GM12878 (cell line): Measurements from ENCODE around the gene ADM. TPM values are rescaled to one million over a fixed set of nuclear protein-coding genes. Genes with fewer than 3 reads are reported as not detected.

Experiments used
- ATAC-seq: fragments of 200-7000 bp; cut with Tn5 transposase; 3 replicates; pipeline ENCODE4 v1.9.1; 2020; ENCODE audit warnings: mild to moderate bottlenecking, moderate library complexity
- BruUV-seq: library from RNA; stranded (reverse); fragments of 400-500 nt; replicated peaks from 2 replicates; lab custom pipeline; 2021; lab: Mats Ljungman, UMichigan
- CTCF ChIA-PET: fragments of 300-600 bp; sonication (Branson Sonifier 250); formaldehyde crosslinking; extraction: SDS; loops from one replicate; lab custom pipeline; 2021; ENCODE audit warnings: inconsistent platforms; lab: Yijun Ruan, JAX
- POLR2A ChIA-PET: fragments of 350-600 bp; formaldehyde crosslinking; extraction: SDS; loops from one replicate; lab custom pipeline; 2021; ENCODE audit warnings: inconsistent platforms; lab: Charles Lee
- RAD21 ChIA-PET: fragments of 300-600 bp; sonication (Branson Sonifier 250); formaldehyde crosslinking; loops from one replicate; lab custom pipeline; 2023; ENCODE audit warnings: antibody characterized with exemption; ENCODE audit not compliant: unreplicated experiment; lab: Charles Lee
- SMC1A ChIA-PET: fragments of 300-600 bp; sonication (Branson Sonifier 250); formaldehyde crosslinking; loops from one replicate; lab custom pipeline; 2023; ENCODE audit not compliant: unreplicated experiment, uncharacterized antibody; lab: Charles Lee
- DNase-seq: peaks from one replicate; pipeline ENCODE4 v3.0.0-alpha.2; 2011; ENCODE audit warnings: low read depth, low spot score
- FAIRE-seq: peaks from 3 replicates; lab custom pipeline; 2011; peaks lifted over from hg19 to GRCh38; lab: Jason Lieb, UNC
- H2AFZ ChIP-seq: 2 replicates; pipeline ENCODE4 v1.6.0; 2011; ENCODE audit warnings: low read depth, low read length, control low read depth; ENCODE audit not compliant: control insufficient read depth
- H3K27ac ChIP-seq: 2 replicates; pipeline ENCODE4 v1.5.1; 2011; ENCODE audit warnings: control low read depth; ENCODE audit not compliant: control insufficient read depth, insufficient read depth
- H3K27me3 ChIP-seq, 2 experiments: replicated peaks in 1 of 2; 2 replicates each; pipeline versions ENCODE4 v1.6.0 to v1.6.1; 2011; ENCODE audit warnings: low read length in 1 of 2; ENCODE audit not compliant: control insufficient read depth in 2 of 2, insufficient read depth in 2 of 2
- H3K36me3 ChIP-seq, 2 experiments: 2 replicates each; pipeline ENCODE4 v1.5.1; 2011; ENCODE audit warnings: low read length in 1 of 2; ENCODE audit not compliant: control insufficient read depth in 2 of 2, insufficient read depth in 2 of 2
- H3K4me1 ChIP-seq: 2 replicates; pipeline ENCODE4 v1.6.1; 2011; ENCODE audit warnings: mild to moderate bottlenecking, low read length, moderate library complexity, mixed read lengths; ENCODE audit not compliant: control insufficient read depth, insufficient read depth
- H3K4me2 ChIP-seq: 2 replicates; pipeline ENCODE4 v1.6.0; 2011; ENCODE audit warnings: control low read depth; ENCODE audit not compliant: control insufficient read depth, insufficient read depth
- H3K4me3 ChIP-seq: fragments of 200-600 bp; sonication (generic); 2 replicates; pipeline ENCODE4 v1.5.1; 2016
- H3K79me2 ChIP-seq: 2 replicates; pipeline ENCODE4 v1.6.0; 2011; ENCODE audit warnings: low read length; ENCODE audit not compliant: control insufficient read depth, insufficient read depth
- H3K9ac ChIP-seq: 2 replicates; pipeline ENCODE4 v1.8.0; 2011; ENCODE audit warnings: low read length, control low read depth, mixed read lengths; ENCODE audit not compliant: control insufficient read depth, insufficient read depth
- H3K9me3 ChIP-seq: replicated peaks from 3 replicates; pipeline ENCODE4 v1.5.1; 2011; ENCODE audit warnings: mild to moderate bottlenecking, low read length; ENCODE audit not compliant: control insufficient read depth, insufficient read depth
- H4K20me1 ChIP-seq: 2 replicates; pipeline ENCODE4 v1.6.0; 2011; ENCODE audit not compliant: control insufficient read depth, insufficient read depth
- ASH2L ChIP-seq: fragments of 300-600, 200-600 bp; sonication (generic); IDR thresholded peaks from 2 replicates; pipeline ENCODE4 v1.6.1; 2017; ENCODE audit warnings: low read depth, mild to moderate bottlenecking, borderline replicate concordance
- CHD2 ChIP-seq: IDR thresholded peaks from 2 replicates; pipeline ENCODE4 v1.6.1; 2011; ENCODE audit warnings: low read depth, low read length, improper control_type of control experiment, borderline replicate concordance
- HDAC2 ChIP-seq: fragments of 200-600 bp; sonication (generic); IDR thresholded peaks from 2 replicates; pipeline ENCODE4 v1.6.1; 2017
- HDAC6 ChIP-seq: fragments of 200-600 bp; sonication (generic); IDR thresholded peaks from one replicate; pipeline ENCODE4 v1.8.0; 2017; ENCODE audit warnings: antibody characterized with exemption; ENCODE audit not compliant: unreplicated experiment
- JUND ChIP-seq: IDR thresholded peaks from 2 replicates; pipeline ENCODE4 v1.6.1; 2012; ENCODE audit warnings: low read depth, mild to moderate bottlenecking, low read length, improper control_type of control experiment, moderate library complexity
- RB1 ChIP-seq: fragments of 450-650 bp; formaldehyde crosslinking; IDR thresholded peaks from 2 replicates; pipeline ENCODE4 v1.6.1; 2017; ENCODE audit warnings: mild to moderate bottlenecking, borderline replicate concordance
- SMAD1 ChIP-seq: fragments of 450-650 bp; IDR thresholded peaks from 2 replicates; pipeline ENCODE4 v1.6.1; 2018; ENCODE audit warnings: mild to moderate bottlenecking, low read depth; ENCODE audit not compliant: partially characterized antibody
- ZBED1 ChIP-seq: IDR thresholded peaks from 2 replicates; pipeline ENCODE4 v1.6.1; 2016; ENCODE audit warnings: borderline replicate concordance
- ZNF217 ChIP-seq: fragments of 450-650 bp; IDR thresholded peaks from 2 replicates; pipeline ENCODE4 v1.6.1; 2017; ENCODE audit warnings: antibody characterized with exemption, mild to moderate bottlenecking
- ZNF274 ChIP-seq: IDR thresholded peaks from one replicate; pipeline ENCODE4 v1.8.0; 2011; ENCODE audit not compliant: insufficient read length, insufficient read depth
- ZNF384 ChIP-seq: IDR thresholded peaks from 2 replicates; pipeline ENCODE4 v1.6.1; 2012; ENCODE audit warnings: low read depth, mild to moderate bottlenecking, low read length, improper control_type of control experiment, borderline replicate concordance
- WGBS: methylation state at CpG from one replicate; pipeline ENCODE4 v1.1.6; 2016; ENCODE audit warnings: low lambda C conversion rate; ENCODE audit not compliant: insufficient replicate concordance, insufficient coverage; ENCODE audit errors: missing lambda C conversion rate; 5-methylcytosine and 5-hydroxymethylcytosine counted together
- in situ Hi-C: fragments of 300-500 bp; cut with MboI; formaldehyde crosslinking; loops from 9 replicates; pipeline ENCODE4 v1.14.3; 2018; ENCODE audit warnings: mixed read lengths
- intact Hi-C: fragments of 100-400 bp; cut with micrococcal nuclease; formaldehyde crosslinking; loops from one replicate; pipeline ENCODE4 v1.14.2; 2022; ENCODE audit not compliant: unreplicated experiment
- polyA plus RNA-seq, 11 experiments: library from polyadenylated mRNA; depleted of rRNA in 4 of 11; unstranded in 6 of 11; stranded (reverse) in 5 of 11; fragments of >200 nt; fragmentation: Nextera tagmentation in 4 of 11; fragmentation: Illumina TruSeq in 1 of 11; extraction: Ambion mirVana in 4 of 11; extraction: Trizol in 1 of 11; gene quantifications; 1 replicate in 1 of 11; 2 replicates in 10 of 11; pipeline versions ENCODE4 v1.2.1 to v1.2.3, GENCODE V29; 2011 to 2016; ENCODE audit warnings: inconsistent platforms in 2 of 11, missing spikeins in 2 of 11, low read depth in 1 of 11
- total RNA-seq, 4 experiments: library from RNA; depleted of rRNA in 3 of 4; stranded (reverse); fragments of >200 nt in 3 of 4; fragmentation: Illumina TruSeq in 1 of 4; extraction: Trizol in 1 of 4; gene quantifications; 2 replicates each; pipeline versions ENCODE4 v1.2.1 to v1.2.3, GENCODE V29; 2013 to 2021
- TF ChIP-seq, protein P1 (sequence below): fragments of 450-650 bp; IDR thresholded peaks from 2 replicates; pipeline ENCODE4 v1.6.1; 2017; ENCODE audit warnings: low read depth, mild to moderate bottlenecking, moderate library complexity
- TF ChIP-seq, protein P2 (sequence below): fragments of 450-650 bp; formaldehyde crosslinking; IDR thresholded peaks from 2 replicates; pipeline ENCODE4 v1.4.0; 2020; ENCODE audit warnings: mild to moderate bottlenecking, moderate library complexity
- TF ChIP-seq, protein P3 (sequence below): IDR thresholded peaks from 2 replicates; pipeline ENCODE4 v1.6.1; 2012; ENCODE audit warnings: improper control_type of control experiment, low read depth, low read length; ENCODE audit not compliant: insufficient replicate concordance

The ADM gene
- total and polyA plus RNA-seq, 10 of the 15 experiments (the other 5 are each of a cell fraction or from before 2014, with no cell fraction given), result 0.11 to 4.2 (median 0.21) TPM; not detected in 7

DNA sequence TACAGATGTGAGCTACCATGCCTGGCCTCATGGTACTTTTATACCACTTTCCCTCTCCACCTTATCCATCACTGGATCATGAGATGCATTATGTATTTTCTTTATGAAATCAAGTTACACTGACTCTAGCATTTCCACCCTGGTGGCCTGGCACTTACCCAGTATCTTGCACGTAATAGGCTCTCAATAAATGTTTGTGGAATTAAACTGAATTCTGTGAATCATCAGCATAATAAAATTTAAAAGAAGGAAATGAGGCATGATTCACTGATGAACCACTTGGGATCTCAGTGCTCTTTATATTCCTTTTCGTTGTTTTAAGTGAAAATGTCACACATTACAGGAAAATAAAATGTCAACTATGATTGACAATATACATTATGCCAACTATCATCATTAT, 25.1 kb downstream of the ADM start:
- Histone ChIP-seq H3K27me3 (0 out of 4 replicates have a peak, but pooled peaks cover 0 to 1% of the 10 kb centered on the region in 2 experiments), H3K9me3 (no peaks in the 10 kb centered on the region), H3K27ac (no peak overlapping the region), H4K20me1 (no peaks in the 10 kb centered on the region), H3K4me3 (no peak overlapping the region), H3K4me2 (no peak overlapping the region), H2AFZ (no peak overlapping the region), H3K9ac (no peak overlapping the region), H3K79me2 (no peaks in the 10 kb centered on the region), H3K36me3 (no peaks in the 10 kb centered on the region), H3K4me1 (no peaks in the 10 kb centered on the region)
- intact Hi-C loops (no loop called here), in situ Hi-C loops (loop anchor here (10.0 kb wide), 1 partner anchor 565 kb away; no protein-coding TSS in a partner anchor)
- ChIA-PET POLR2A (no interaction called here), SMC1A (no interaction called here), RAD21 (no interaction called here), CTCF (interaction anchor here (1.1 kb wide), 1 partner anchor 121 kb away, joined by 5 read pairs; no protein-coding TSS in a partner anchor)
- ATAC-seq (no peak), DNase-seq (no peak), FAIRE-seq (no peak)
- no TSS peak for BruUV-seq
- 18% methylated on average over 2 of the region's 2 CpGs for WGBS
- TF ChIP-seq HDAC2 (no peak), ASH2L (no peak), HDAC6 (no peak), ZBED1 (no peak), CHD2 (no peak), RB1 (no peak), ZNF384 (no peak), SMAD1 (no peak), ZNF274 (no peak), JUND (no peak), ZNF217 (no peak)
- TF ChIP-seq, protein P1, sequence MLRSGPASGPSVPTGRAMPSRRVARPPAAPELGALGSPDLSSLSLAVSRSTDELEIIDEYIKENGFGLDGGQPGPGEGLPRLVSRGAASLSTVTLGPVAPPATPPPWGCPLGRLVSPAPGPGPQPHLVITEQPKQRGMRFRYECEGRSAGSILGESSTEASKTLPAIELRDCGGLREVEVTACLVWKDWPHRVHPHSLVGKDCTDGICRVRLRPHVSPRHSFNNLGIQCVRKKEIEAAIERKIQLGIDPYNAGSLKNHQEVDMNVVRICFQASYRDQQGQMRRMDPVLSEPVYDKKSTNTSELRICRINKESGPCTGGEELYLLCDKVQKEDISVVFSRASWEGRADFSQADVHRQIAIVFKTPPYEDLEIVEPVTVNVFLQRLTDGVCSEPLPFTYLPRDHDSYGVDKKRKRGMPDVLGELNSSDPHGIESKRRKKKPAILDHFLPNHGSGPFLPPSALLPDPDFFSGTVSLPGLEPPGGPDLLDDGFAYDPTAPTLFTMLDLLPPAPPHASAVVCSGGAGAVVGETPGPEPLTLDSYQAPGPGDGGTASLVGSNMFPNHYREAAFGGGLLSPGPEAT, result no peak
- TF ChIP-seq, protein P2, sequence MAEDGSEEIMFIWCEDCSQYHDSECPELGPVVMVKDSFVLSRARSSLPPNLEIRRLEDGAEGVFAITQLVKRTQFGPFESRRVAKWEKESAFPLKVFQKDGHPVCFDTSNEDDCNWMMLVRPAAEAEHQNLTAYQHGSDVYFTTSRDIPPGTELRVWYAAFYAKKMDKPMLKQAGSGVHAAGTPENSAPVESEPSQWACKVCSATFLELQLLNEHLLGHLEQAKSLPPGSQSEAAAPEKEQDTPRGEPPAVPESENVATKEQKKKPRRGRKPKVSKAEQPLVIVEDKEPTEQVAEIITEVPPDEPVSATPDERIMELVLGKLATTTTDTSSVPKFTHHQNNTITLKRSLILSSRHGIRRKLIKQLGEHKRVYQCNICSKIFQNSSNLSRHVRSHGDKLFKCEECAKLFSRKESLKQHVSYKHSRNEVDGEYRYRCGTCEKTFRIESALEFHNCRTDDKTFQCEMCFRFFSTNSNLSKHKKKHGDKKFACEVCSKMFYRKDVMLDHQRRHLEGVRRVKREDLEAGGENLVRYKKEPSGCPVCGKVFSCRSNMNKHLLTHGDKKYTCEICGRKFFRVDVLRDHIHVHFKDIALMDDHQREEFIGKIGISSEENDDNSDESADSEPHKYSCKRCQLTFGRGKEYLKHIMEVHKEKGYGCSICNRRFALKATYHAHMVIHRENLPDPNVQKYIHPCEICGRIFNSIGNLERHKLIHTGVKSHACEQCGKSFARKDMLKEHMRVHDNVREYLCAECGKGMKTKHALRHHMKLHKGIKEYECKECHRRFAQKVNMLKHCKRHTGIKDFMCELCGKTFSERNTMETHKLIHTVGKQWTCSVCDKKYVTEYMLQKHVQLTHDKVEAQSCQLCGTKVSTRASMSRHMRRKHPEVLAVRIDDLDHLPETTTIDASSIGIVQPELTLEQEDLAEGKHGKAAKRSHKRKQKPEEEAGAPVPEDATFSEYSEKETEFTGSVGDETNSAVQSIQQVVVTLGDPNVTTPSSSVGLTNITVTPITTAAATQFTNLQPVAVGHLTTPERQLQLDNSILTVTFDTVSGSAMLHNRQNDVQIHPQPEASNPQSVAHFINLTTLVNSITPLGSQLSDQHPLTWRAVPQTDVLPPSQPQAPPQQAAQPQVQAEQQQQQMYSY (CRISPR knock-in tag), result no peak
- TF ChIP-seq, protein P3, sequence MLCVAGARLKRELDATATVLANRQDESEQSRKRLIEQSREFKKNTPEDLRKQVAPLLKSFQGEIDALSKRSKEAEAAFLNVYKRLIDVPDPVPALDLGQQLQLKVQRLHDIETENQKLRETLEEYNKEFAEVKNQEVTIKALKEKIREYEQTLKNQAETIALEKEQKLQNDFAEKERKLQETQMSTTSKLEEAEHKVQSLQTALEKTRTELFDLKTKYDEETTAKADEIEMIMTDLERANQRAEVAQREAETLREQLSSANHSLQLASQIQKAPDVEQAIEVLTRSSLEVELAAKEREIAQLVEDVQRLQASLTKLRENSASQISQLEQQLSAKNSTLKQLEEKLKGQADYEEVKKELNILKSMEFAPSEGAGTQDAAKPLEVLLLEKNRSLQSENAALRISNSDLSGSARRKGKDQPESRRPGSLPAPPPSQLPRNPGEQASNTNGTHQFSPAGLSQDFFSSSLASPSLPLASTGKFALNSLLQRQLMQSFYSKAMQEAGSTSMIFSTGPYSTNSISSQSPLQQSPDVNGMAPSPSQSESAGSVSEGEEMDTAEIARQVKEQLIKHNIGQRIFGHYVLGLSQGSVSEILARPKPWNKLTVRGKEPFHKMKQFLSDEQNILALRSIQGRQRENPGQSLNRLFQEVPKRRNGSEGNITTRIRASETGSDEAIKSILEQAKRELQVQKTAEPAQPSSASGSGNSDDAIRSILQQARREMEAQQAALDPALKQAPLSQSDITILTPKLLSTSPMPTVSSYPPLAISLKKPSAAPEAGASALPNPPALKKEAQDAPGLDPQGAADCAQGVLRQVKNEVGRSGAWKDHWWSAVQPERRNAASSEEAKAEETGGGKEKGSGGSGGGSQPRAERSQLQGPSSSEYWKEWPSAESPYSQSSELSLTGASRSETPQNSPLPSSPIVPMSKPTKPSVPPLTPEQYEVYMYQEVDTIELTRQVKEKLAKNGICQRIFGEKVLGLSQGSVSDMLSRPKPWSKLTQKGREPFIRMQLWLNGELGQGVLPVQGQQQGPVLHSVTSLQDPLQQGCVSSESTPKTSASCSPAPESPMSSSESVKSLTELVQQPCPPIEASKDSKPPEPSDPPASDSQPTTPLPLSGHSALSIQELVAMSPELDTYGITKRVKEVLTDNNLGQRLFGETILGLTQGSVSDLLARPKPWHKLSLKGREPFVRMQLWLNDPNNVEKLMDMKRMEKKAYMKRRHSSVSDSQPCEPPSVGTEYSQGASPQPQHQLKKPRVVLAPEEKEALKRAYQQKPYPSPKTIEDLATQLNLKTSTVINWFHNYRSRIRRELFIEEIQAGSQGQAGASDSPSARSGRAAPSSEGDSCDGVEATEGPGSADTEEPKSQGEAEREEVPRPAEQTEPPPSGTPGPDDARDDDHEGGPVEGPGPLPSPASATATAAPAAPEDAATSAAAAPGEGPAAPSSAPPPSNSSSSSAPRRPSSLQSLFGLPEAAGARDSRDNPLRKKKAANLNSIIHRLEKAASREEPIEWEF, result no peak
